Motor neuron (in vitro differentiated cells): ENCODE data around the gene GTPBP4. TPM values are rescaled to one million over a fixed set of nuclear protein-coding genes. Genes with fewer than 3 reads are reported as not detected.
"Not testable (repeated sequence)": the region's sequence is repeated elsewhere in the genome, so short reads cannot be mapped to it uniquely, and the experiment has no call there.

Experiments
- ATAC-seq, 8 experiments: fragments of 200-7000 bp; cut with Tn5 transposase; replicated peaks in 6 of 8; 2 replicates each; pipeline ENCODE4 v1.8.0; 2021; ENCODE audit warnings: mild to moderate bottlenecking in 8 of 8, moderate library complexity in 8 of 8
- H3K27ac ChIP-seq, 2 donors: fragments of 250-450 bp; sonication (Bioruptor Pico); 2 replicates each; pipeline ENCODE4 v1.9.0; 2021; ENCODE audit warnings: antibody characterized with exemption in 2 of 2, mild to moderate bottlenecking in 2 of 2, moderate library complexity in 1 of 2
- H3K4me1 ChIP-seq, 2 donors: fragments of 250-450 bp; sonication (Bioruptor Pico); replicated peaks in 1 of 2; 2 replicates each; pipeline ENCODE4 v1.6.1; 2021; ENCODE audit warnings: antibody characterized with exemption in 2 of 2, mild to moderate bottlenecking in 2 of 2, moderate library complexity in 1 of 2
- H3K4me3 ChIP-seq, 5 donors: fragments of 250-450 bp; sonication (Bioruptor Pico); 2 replicates each; pipeline ENCODE4 v1.9.0; 2021; ENCODE audit warnings: antibody characterized with exemption in 5 of 5, mild to moderate bottlenecking in 5 of 5, moderate library complexity in 4 of 5
- WGBS, 10 experiments: fragments of 450-650 bp; shearing (Covaris generic); methylation state at CpG; one replicate each; pipeline ENCODE4 v1.0.0; 2022; 5-methylcytosine and 5-hydroxymethylcytosine counted together
- in situ Hi-C, 9 experiments: fragments of 400-800 bp; cut with MboI; loops; one replicate each; pipeline ENCODE4 v1.15.0; 2021; ENCODE audit warnings: low sequenced_read_pairs in 9 of 9, low pct_unique_long_range_greater_than_20kb in 2 of 9; ENCODE audit not compliant: unreplicated experiment in 9 of 9
- total RNA-seq, 8 experiments: library from RNA; unstranded; fragments of 300-600 nt; gene quantifications; 2 replicates each; pipeline versions ENCODE4 v1.2.3 to v1.2.4, GENCODE V29; 2022

The GTPBP4 gene
- total RNA-seq, 8 experiments from 2014 or later = 35.9 to 115 (median 49.1) TPM

GRCh38 chr10:1029838-1030237 is 41.6 kb downstream of the GTPBP4 start:
- no peak overlapping the region for H3K4me3 ChIP-seq
- no peak for ATAC-seq
- no peaks in the 10 kb centered on the region for H3K4me1 ChIP-seq
- 47 to 100% (median 85%) methylated on average over 1 to 7 of the region's 7 CpGs; no CpG with 5 or more reads in 5 of the 10 experiments for WGBS, 10 experiments
- in situ Hi-C loops = no loop called here
- H3K27ac ChIP-seq = no peak overlapping the region

- WGBS, 10 experiments = 80 to 100% (median 92%) methylated on average over 1 of the region's 1 CpG; no CpG with 5 or more reads in 6 of the 10 experiments
- Histone ChIP-seq H3K4me1 (no peaks in the 10 kb centered on the region), H3K27ac (no peak overlapping the region), H3K4me3 (no peak overlapping the region)
- in situ Hi-C loops = no loop called here
- ATAC-seq = no peak
Observed at GRCh38 chr10:1033601-1034000, 45.4 kb downstream of the GTPBP4 start.

GRCh38 chr10:1034758-1035157 is 46.5 kb downstream of the GTPBP4 start:
- peak in 1 of 8 experiments; percentile 4 for ATAC-seq
- Histone ChIP-seq H3K27ac (no peak overlapping the region), H3K4me1 (no peaks in the 10 kb centered on the region), H3K4me3 (no peak overlapping the region)
- WGBS, 10 experiments = 67 to 100% (median 87%) methylated on average over 1 to 3 of the region's 3 CpGs
- in situ Hi-C loops = no loop called here

- in situ Hi-C loops = no loop called here
- H3K27ac ChIP-seq = no peak overlapping the region
- ATAC-seq = peak in 3 of 8 experiments; percentile 13 to 20 (median 15)
- no peak overlapping the region for H3K4me3 ChIP-seq
- WGBS, 10 experiments = 36 to 100% (median 71%) methylated on average over 1 to 6 of the region's 6 CpGs; no CpG with 5 or more reads in 5 of the 10 experiments
- H3K4me1 ChIP-seq = no peaks in the 10 kb centered on the region
Observed at GRCh38 chr10:1035201-1035600, 47.0 kb downstream of the GTPBP4 start.

GRCh38 chr10:1036341-1036791 is 48.1 kb downstream of the GTPBP4 start:
- no peak overlapping the region for H3K4me3 ChIP-seq
- in situ Hi-C loops = no loop called here

GRCh38 chr10:1037098-1037497 is 48.9 kb downstream of the GTPBP4 start:
- in situ Hi-C loops = no loop called here
- Histone ChIP-seq H3K4me1 (no peaks in the 10 kb centered on the region), H3K27ac (no peak overlapping the region), H3K4me3 (no peak overlapping the region)
- WGBS, 10 experiments = 70 to 95% (median 78%) methylated on average over 1 to 11 of the region's 11 CpGs; no CpG with 5 or more reads in 3 of the 10 experiments
- peak in 7 of 8 experiments; percentile 6 to 89 (median 63) for ATAC-seq

More at GRCh38 chr10:1036341-1036791, 48.1 kb downstream of the GTPBP4 start:
- ATAC-seq = peak; percentile 18 to 68 (median 51)
- 76 to 100% (median 95%) methylated on average over 1 to 7 of the region's 14 CpGs; no CpG with 5 or more reads in 2 of the 10 experiments for WGBS, 10 experiments
- H3K4me1 ChIP-seq = no peaks in the 10 kb centered on the region
- H3K27ac ChIP-seq = no peak overlapping the region

- ATAC-seq, in situ Hi-C loops: not testable (repeated sequence)
- no CpG with 5 or more reads among the region's 20 CpGs for WGBS, 10 experiments
Observed at GRCh38 chr10:1038769-1039168, 50.5 kb downstream of the GTPBP4 start.

GRCh38 chr10:1040133-1040532 is 51.9 kb downstream of the GTPBP4 start:
- no peak for ATAC-seq

More at GRCh38 chr10:1038769-1039168, 50.5 kb downstream of the GTPBP4 start:
- not testable (repeated sequence) for H3K4me1 ChIP-seq, H3K27ac ChIP-seq, H3K4me3 ChIP-seq

GRCh38 chr10:1041514-1041913 is 53.3 kb downstream of the GTPBP4 start:
- H3K4me1 ChIP-seq = peaks cover 0 to 25% of the 10 kb centered on the region in 2 donors
- in situ Hi-C loops = no loop called here
- no peak for ATAC-seq
- 85 to 100% (median 97%) methylated on average over 4 to 9 of the region's 9 CpGs; no CpG with 5 or more reads in 1 of the 10 experiments for WGBS, 10 experiments
- no peak overlapping the region for H3K27ac ChIP-seq
- no peak overlapping the region for H3K4me3 ChIP-seq

More at GRCh38 chr10:1040133-1040532, 51.9 kb downstream of the GTPBP4 start:
- in situ Hi-C loops = no loop called here
- Histone ChIP-seq H3K27ac (no peak overlapping the region), H3K4me3 (no peak overlapping the region), H3K4me1 (peaks cover 0 to 19% of the 10 kb centered on the region in 2 donors)
- 60 to 100% (median 95%) methylated on average over 1 to 3 of the region's 3 CpGs; no CpG with 5 or more reads in 1 of the 10 experiments for WGBS, 10 experiments

GRCh38 chr10:1043532-1043995 is 55.3 kb downstream of the GTPBP4 start:
- Histone ChIP-seq H3K4me1 (peaks cover 0 to 25% of the 10 kb centered on the region in 2 donors), H3K27ac (no peak overlapping the region), H3K4me3 (no peak overlapping the region)
- in situ Hi-C loops = no loop called here
- WGBS, 10 experiments = 80 to 100% (median 88%) methylated on average over 3 to 11 of the region's 12 CpGs
- no peak for ATAC-seq

GRCh38 chr10:1044146-1044545 is 55.9 kb downstream of the GTPBP4 start:
- Histone ChIP-seq H3K4me3 (no peak overlapping the region), H3K27ac (no peak overlapping the region), H3K4me1 (peaks cover 0 to 25% of the 10 kb centered on the region in 2 donors)
- in situ Hi-C loops = no loop called here
- 67 to 93% (median 85%) methylated on average over 2 to 4 of the region's 4 CpGs; no CpG with 5 or more reads in 4 of the 10 experiments for WGBS, 10 experiments
- ATAC-seq = no peak

- ATAC-seq = no peak
- in situ Hi-C loops = no loop called here
- Histone ChIP-seq H3K4me1 (peaks cover 0 to 25% of the 10 kb centered on the region in 2 donors), H3K4me3 (no peak overlapping the region), H3K27ac (no peak overlapping the region)
- WGBS, 10 experiments = 22 to 100% (median 80%) methylated on average over 1 to 4 of the region's 4 CpGs
Observed at GRCh38 chr10:1044964-1045363, 56.7 kb downstream of the GTPBP4 start.

- peak overlapping the region in 1 of 5 donors; percentile 4 for H3K4me3 ChIP-seq
- H3K4me1 ChIP-seq = peaks cover 0 to 25% of the 10 kb centered on the region in 2 donors
- 64 to 100% (median 90%) methylated on average over 1 to 6 of the region's 6 CpGs; no CpG with 5 or more reads in 1 of the 10 experiments for WGBS, 10 experiments
- in situ Hi-C loops = no loop called here
- H3K27ac ChIP-seq = no peak overlapping the region
- no peak for ATAC-seq
Observed at GRCh38 chr10:1045415-1045814, 57.2 kb downstream of the GTPBP4 start.

GRCh38 chr10:1047937-1048336 is 59.7 kb downstream of the GTPBP4 start:
- ATAC-seq = no peak
- H3K27ac ChIP-seq = peak overlapping the region; percentile 96 to 99
- WGBS, 10 experiments = 0 to 3% (median 0%) methylated on average over 1 to 13 of the region's 15 CpGs; no CpG with 5 or more reads in 2 of the 10 experiments
- H3K4me1 ChIP-seq = peaks cover 0 to 38% of the 10 kb centered on the region in 2 donors
- peak overlapping the region; percentile 63 to 87 (median 72) for H3K4me3 ChIP-seq
- in situ Hi-C loops = no loop called here
